HEK293 (cell line): ENCODE results near the gene VPS18.

Source experiments
- BCL11A ChIP-seq: fragments of 450-650 bp; formaldehyde crosslinking; IDR thresholded peaks from 2 replicates; pipeline ENCODE4 v1.5.1; 2016; ENCODE audit warnings: low read depth, missing biosample characterization, missing genetic modification characterization
- KLF8 ChIP-seq: fragments of 450-650 bp; formaldehyde crosslinking; IDR thresholded peaks from 2 replicates; pipeline ENCODE4 v1.5.1; 2016; ENCODE audit warnings: missing biosample characterization, missing genetic modification characterization
- ZFP37 ChIP-seq: fragments of 450-650 bp; formaldehyde crosslinking; IDR thresholded peaks from 2 replicates; pipeline ENCODE4 v1.5.1; 2016; ENCODE audit warnings: missing biosample characterization, missing genetic modification characterization
- ZNF157 ChIP-seq: fragments of 450-650 bp; formaldehyde crosslinking; IDR thresholded peaks from 2 replicates; pipeline ENCODE4 v1.5.1; 2016; ENCODE audit warnings: missing biosample characterization, missing genetic modification characterization
- ZNF211 ChIP-seq: fragments of 450-650 bp; formaldehyde crosslinking; IDR thresholded peaks from 2 replicates; pipeline ENCODE4 v1.5.1; 2016; ENCODE audit warnings: low read depth, missing biosample characterization, missing genetic modification characterization
- ZNF214 ChIP-seq: fragments of 450-650 bp; formaldehyde crosslinking; IDR thresholded peaks from 2 replicates; pipeline ENCODE4 v1.5.1; 2017; ENCODE audit warnings: missing biosample characterization, mild to moderate bottlenecking, missing genetic modification characterization, borderline replicate concordance
- ZNF335 ChIP-seq: fragments of 450-650 bp; formaldehyde crosslinking; conservative IDR thresholded peaks from 2 replicates; pipeline ENCODE4 v1.5.1; 2016; ENCODE audit warnings: missing biosample characterization, missing genetic modification characterization
- ZNF366 ChIP-seq: fragments of 450-650 bp; formaldehyde crosslinking; conservative IDR thresholded peaks from 2 replicates; pipeline ENCODE4 v1.5.1; 2016; ENCODE audit warnings: missing biosample characterization, missing genetic modification characterization
- ZNF571 ChIP-seq: fragments of 450-650 bp; formaldehyde crosslinking; IDR thresholded peaks from 2 replicates; pipeline ENCODE4 v1.5.0; 2017; ENCODE audit warnings: missing biosample characterization, missing genetic modification characterization
- TF ChIP-seq, protein P1 (sequence below): fragments of 450-650 bp; formaldehyde crosslinking; IDR thresholded peaks from 2 replicates; pipeline ENCODE4 v1.5.1; 2016; ENCODE audit warnings: missing biosample characterization, missing genetic modification characterization, borderline replicate concordance
- TF ChIP-seq, protein P2 (sequence below): fragments of 450-650 bp; formaldehyde crosslinking; IDR thresholded peaks from 2 replicates; pipeline ENCODE4 v1.5.1; 2016; ENCODE audit warnings: missing biosample characterization, missing genetic modification characterization
- TF ChIP-seq, protein P3 (sequence below): fragments of 450-650 bp; formaldehyde crosslinking; IDR thresholded peaks from 2 replicates; pipeline ENCODE4 v1.5.1; 2017; ENCODE audit warnings: missing biosample characterization, missing genetic modification characterization
- TF ChIP-seq, protein P4 (sequence below): fragments of 450-650 bp; formaldehyde crosslinking; IDR thresholded peaks from 2 replicates; pipeline ENCODE4 v1.5.1; 2016; ENCODE audit warnings: missing biosample characterization, missing genetic modification characterization, low read depth
- TF ChIP-seq, protein P5 (sequence below): fragments of 450-650 bp; formaldehyde crosslinking; IDR thresholded peaks from 2 replicates; pipeline ENCODE4 v1.5.1; 2016; ENCODE audit warnings: missing biosample characterization, missing genetic modification characterization

VPS18 gene

DNA sequence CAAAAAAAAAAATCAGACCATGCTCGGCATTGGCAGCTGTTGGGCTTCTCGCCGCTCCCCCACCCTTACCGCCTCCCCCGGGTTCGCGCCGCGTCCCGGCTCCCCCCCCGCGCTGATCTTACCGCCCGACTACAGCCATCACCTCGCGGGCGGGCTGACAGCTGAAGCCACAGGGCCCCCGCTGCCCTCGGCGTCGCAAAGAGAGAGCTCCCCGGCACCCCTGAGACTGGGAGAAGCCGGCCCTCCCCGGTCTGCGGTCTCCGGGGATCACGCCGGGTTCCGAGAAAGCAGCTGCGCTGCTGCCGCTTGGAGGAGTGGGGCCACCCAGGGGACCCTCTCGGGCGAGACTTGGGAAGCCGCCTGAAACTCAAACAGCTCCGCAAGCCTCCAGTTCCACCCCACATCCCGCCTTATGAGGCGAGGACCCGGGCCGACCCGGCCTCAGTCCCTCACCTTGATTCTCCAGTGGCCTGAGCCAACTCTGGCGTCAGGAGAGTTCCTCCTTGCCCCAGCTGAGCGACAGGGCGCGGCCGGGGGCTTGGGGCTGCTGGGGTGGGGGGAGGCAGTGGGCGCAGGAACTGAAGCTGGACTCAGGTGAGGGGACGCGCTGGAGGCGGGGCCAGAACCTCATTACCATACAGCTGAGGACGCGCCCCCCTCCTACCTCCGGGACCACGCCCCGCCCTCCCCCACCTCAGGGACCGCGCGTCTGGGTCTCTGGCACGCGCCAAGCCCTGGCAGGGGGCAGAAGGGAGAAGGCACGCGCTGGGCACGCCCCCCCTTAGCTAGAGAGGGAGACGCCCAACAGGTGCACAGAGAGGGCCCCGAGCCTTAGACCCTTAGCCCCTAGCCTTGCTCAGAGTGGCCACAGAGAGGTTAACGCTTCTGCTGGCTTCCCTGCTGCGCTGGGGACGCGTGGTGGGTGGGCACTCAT lies 33.9 kb downstream of the VPS18 start (continued):
- TF ChIP-seq, protein P1, sequence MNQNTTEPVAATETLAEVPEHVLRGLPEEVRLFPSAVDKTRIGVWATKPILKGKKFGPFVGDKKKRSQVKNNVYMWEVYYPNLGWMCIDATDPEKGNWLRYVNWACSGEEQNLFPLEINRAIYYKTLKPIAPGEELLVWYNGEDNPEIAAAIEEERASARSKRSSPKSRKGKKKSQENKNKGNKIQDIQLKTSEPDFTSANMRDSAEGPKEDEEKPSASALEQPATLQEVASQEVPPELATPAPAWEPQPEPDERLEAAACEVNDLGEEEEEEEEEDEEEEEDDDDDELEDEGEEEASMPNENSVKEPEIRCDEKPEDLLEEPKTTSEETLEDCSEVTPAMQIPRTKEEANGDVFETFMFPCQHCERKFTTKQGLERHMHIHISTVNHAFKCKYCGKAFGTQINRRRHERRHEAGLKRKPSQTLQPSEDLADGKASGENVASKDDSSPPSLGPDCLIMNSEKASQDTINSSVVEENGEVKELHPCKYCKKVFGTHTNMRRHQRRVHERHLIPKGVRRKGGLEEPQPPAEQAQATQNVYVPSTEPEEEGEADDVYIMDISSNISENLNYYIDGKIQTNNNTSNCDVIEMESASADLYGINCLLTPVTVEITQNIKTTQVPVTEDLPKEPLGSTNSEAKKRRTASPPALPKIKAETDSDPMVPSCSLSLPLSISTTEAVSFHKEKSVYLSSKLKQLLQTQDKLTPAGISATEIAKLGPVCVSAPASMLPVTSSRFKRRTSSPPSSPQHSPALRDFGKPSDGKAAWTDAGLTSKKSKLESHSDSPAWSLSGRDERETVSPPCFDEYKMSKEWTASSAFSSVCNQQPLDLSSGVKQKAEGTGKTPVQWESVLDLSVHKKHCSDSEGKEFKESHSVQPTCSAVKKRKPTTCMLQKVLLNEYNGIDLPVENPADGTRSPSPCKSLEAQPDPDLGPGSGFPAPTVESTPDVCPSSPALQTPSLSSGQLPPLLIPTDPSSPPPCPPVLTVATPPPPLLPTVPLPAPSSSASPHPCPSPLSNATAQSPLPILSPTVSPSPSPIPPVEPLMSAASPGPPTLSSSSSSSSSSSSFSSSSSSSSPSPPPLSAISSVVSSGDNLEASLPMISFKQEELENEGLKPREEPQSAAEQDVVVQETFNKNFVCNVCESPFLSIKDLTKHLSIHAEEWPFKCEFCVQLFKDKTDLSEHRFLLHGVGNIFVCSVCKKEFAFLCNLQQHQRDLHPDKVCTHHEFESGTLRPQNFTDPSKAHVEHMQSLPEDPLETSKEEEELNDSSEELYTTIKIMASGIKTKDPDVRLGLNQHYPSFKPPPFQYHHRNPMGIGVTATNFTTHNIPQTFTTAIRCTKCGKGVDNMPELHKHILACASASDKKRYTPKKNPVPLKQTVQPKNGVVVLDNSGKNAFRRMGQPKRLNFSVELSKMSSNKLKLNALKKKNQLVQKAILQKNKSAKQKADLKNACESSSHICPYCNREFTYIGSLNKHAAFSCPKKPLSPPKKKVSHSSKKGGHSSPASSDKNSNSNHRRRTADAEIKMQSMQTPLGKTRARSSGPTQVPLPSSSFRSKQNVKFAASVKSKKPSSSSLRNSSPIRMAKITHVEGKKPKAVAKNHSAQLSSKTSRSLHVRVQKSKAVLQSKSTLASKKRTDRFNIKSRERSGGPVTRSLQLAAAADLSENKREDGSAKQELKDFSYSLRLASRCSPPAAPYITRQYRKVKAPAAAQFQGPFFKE (tag by site-specific recombination), result no peak
- TF ChIP-seq, protein P2, sequence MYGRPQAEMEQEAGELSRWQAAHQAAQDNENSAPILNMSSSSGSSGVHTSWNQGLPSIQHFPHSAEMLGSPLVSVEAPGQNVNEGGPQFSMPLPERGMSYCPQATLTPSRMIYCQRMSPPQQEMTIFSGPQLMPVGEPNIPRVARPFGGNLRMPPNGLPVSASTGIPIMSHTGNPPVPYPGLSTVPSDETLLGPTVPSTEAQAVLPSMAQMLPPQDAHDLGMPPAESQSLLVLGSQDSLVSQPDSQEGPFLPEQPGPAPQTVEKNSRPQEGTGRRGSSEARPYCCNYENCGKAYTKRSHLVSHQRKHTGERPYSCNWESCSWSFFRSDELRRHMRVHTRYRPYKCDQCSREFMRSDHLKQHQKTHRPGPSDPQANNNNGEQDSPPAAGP (tag by site-specific recombination), result 0 out of 2 replicates have a peak, but pooled peaks have one; percentile 1
- TF ChIP-seq ZNF214 (tag by site-specific recombination), result no peak
- no peak for TF ChIP-seq ZFP37 (tag by site-specific recombination)
- TF ChIP-seq, protein P3, sequence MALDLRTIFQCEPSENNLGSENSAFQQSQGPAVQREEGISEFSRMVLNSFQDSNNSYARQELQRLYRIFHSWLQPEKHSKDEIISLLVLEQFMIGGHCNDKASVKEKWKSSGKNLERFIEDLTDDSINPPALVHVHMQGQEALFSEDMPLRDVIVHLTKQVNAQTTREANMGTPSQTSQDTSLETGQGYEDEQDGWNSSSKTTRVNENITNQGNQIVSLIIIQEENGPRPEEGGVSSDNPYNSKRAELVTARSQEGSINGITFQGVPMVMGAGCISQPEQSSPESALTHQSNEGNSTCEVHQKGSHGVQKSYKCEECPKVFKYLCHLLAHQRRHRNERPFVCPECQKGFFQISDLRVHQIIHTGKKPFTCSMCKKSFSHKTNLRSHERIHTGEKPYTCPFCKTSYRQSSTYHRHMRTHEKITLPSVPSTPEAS (tag by site-specific recombination), result no peak
- TF ChIP-seq ZNF157, result no peak
- TF ChIP-seq ZNF211 (tag by site-specific recombination), result no peak
- TF ChIP-seq ZNF366 (tag by site-specific recombination), result no peak
- TF ChIP-seq KLF8, result peak; percentile 22; the same call in 1 of the 2 replicates
- TF ChIP-seq, protein P4, sequence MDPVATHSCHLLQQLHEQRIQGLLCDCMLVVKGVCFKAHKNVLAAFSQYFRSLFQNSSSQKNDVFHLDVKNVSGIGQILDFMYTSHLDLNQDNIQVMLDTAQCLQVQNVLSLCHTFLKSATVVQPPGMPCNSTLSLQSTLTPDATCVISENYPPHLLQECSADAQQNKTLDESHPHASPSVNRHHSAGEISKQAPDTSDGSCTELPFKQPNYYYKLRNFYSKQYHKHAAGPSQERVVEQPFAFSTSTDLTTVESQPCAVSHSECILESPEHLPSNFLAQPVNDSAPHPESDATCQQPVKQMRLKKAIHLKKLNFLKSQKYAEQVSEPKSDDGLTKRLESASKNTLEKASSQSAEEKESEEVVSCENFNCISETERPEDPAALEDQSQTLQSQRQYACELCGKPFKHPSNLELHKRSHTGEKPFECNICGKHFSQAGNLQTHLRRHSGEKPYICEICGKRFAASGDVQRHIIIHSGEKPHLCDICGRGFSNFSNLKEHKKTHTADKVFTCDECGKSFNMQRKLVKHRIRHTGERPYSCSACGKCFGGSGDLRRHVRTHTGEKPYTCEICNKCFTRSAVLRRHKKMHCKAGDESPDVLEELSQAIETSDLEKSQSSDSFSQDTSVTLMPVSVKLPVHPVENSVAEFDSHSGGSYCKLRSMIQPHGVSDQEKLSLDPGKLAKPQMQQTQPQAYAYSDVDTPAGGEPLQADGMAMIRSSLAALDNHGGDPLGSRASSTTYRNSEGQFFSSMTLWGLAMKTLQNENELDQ (tag by site-specific recombination), result no peak
- TF ChIP-seq BCL11A, result no peak
- TF ChIP-seq ZNF335, result peak; percentile 26; the same call in 1 of the 2 replicates
- TF ChIP-seq ZNF571 (tag by site-specific recombination), result no peak
- TF ChIP-seq, protein P5, sequence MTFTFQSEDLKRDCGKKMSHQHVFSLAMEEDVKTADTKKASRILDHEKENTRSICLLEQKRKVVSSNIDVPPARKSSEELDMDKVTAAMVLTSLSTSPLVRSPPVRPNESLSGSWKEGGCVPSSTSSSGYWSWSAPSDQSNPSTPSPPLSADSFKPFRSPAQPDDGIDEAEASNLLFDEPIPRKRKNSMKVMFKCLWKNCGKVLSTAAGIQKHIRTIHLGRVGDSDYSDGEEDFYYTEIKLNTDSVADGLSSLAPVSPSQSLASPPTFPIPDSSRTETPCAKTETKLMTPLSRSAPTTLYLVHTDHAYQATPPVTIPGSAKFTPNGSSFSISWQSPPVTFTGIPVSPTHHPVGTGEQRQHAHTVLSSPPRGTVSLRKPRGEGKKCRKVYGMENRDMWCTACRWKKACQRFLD (tag by site-specific recombination), result no peak
- TF ChIP-seq, all 188 proteins: peak for 26
